SU-DHL-6 (cell line): Measurements from ENCODE around the gene MRPL38.

Source experiments
- CTCF ChIP-seq: fragments of 200-600 bp; sonication (generic); IDR thresholded peaks from one replicate; pipeline ENCODE4 v1.5.1; 2017; ENCODE audit warnings: antibody characterized with exemption, mild to moderate bottlenecking, low read length, moderate library complexity; ENCODE audit not compliant: insufficient read depth, poor library complexity, severe bottlenecking
- EZH2phosphoT487 ChIP-seq: fragments of 200-600 bp; sonication (generic), shearing (Covaris generic); conservative IDR thresholded peaks from 2 replicates; pipeline ENCODE4 v1.6.1; 2018; ENCODE audit warnings: mild to moderate bottlenecking, antibody characterized with exemption, low read length, moderate library complexity, mixed read lengths

GRCh38 chr17:75899767-75900468 is 4.8 kb downstream of the MRPL38 start:
- TF ChIP-seq CTCF (no peak), EZH2phosphoT487 (no peak)
